GM12891 (cell line): ENCODE results near the gene ETS1.

ENCODE experiments used
- DNase-seq: peaks from one replicate; pipeline ENCODE4 v3.0.0; 2011; ENCODE audit warnings: low spot score; ENCODE audit not compliant: insufficient read length
- FAIRE-seq: peaks from 2 replicates; lab custom pipeline; 2011; peaks lifted over from hg19 to GRCh38; lab: Jason Lieb, UNC
- PAX5 ChIP-seq: IDR thresholded peaks from 2 replicates; pipeline ENCODE4 v1.6.1; 2011; ENCODE audit warnings: low read length, moderate library complexity, mild to moderate bottlenecking; ENCODE audit not compliant: insufficient read depth, severe bottlenecking
- POLR2A ChIP-seq: IDR thresholded peaks from 2 replicates; pipeline ENCODE4 v1.6.1; 2011; ENCODE audit warnings: low read depth, low read length, control low read depth
- POLR2AphosphoS5 ChIP-seq: IDR thresholded peaks from 2 replicates; pipeline ENCODE4 v1.6.1; 2011; ENCODE audit warnings: low read depth, low read length, control low read depth
- POU2F2 ChIP-seq: IDR thresholded peaks from 2 replicates; pipeline ENCODE4 v1.6.1; 2011; ENCODE audit warnings: low read depth, mild to moderate bottlenecking, control low read depth, low read length, moderate library complexity
- SPI1 ChIP-seq: IDR thresholded peaks from 2 replicates; pipeline ENCODE4 v1.6.1; 2011; ENCODE audit warnings: low read depth, low read length, control low read depth
- TAF1 ChIP-seq: IDR thresholded peaks from 2 replicates; pipeline ENCODE4 v1.6.1; 2011; ENCODE audit warnings: low read depth, low read length, control low read depth

The ETS1 gene

GRCh38 chr11:128472128-128473089 is 114.9 kb downstream of the ETS1 start:
- no peak for DNase-seq
- peak; percentile 97 for FAIRE-seq
- 0 out of 2 replicates have a peak, but pooled peaks have one; percentile 43 for TF ChIP-seq TAF1
- TF ChIP-seq POU2F2 = peak; percentile 68; the same call in 1 of the 2 replicates
- peak; percentile 85 for TF ChIP-seq POLR2A
- peak; percentile 86 for TF ChIP-seq POLR2AphosphoS5
- no peak for TF ChIP-seq SPI1

- DNase-seq = no peak
- TF ChIP-seq POLR2A (peak; percentile 71), POLR2AphosphoS5 (no peak; the same call in none of the 2 replicates), PAX5 (no peak), SPI1 (peak; percentile 73), POU2F2 (peak; percentile 87; the same call in 1 of the 2 replicates), TAF1 (peak; percentile 44)
- FAIRE-seq = peak; percentile 99
Observed at GRCh38 chr11:128471138-128471661, 116.2 kb downstream of the ETS1 start.

- DNase-seq (no peak), FAIRE-seq (no peak)
- TF ChIP-seq PAX5 (no peak), POU2F2 (no peak), POLR2AphosphoS5 (no peak), TAF1 (no peak), SPI1 (no peak), POLR2A (no peak; the same call in 1 of the 2 replicates)
Observed at GRCh38 chr11:128470081-128470480, 117.3 kb downstream of the ETS1 start.

GRCh38 chr11:128469220-128469619 is 118.1 kb downstream of the ETS1 start:
- no peak for DNase-seq
- TF ChIP-seq PAX5 (peak; percentile 53), POU2F2 (peak; percentile 56; the same call in 1 of the 2 replicates), POLR2AphosphoS5 (peak; percentile 31; the same call in 1 of the 2 replicates), SPI1 (peak; percentile 48; the same call in 1 of the 2 replicates), POLR2A (no peak), TAF1 (no peak)
- peak; percentile 98 for FAIRE-seq

- TF ChIP-seq POLR2A (no peak), POU2F2 (no peak), POLR2AphosphoS5 (no peak), SPI1 (no peak), TAF1 (no peak), PAX5 (no peak)
- FAIRE-seq (no peak), DNase-seq (no peak)
Observed at GRCh38 chr11:128468111-128468510, 119.2 kb downstream of the ETS1 start.

- no peak for FAIRE-seq
- DNase-seq = no peak
- TF ChIP-seq SPI1 (no peak), POLR2A (no peak), POU2F2 (no peak), POLR2AphosphoS5 (no peak), TAF1 (no peak), PAX5 (no peak)
Observed at GRCh38 chr11:128467610-128468041, 119.7 kb downstream of the ETS1 start.

GRCh38 chr11:128467041-128467440 is 120.3 kb downstream of the ETS1 start:
- TF ChIP-seq POU2F2 (no peak), TAF1 (no peak), PAX5 (no peak), SPI1 (no peak), POLR2AphosphoS5 (no peak), POLR2A (no peak)
- FAIRE-seq (peak; percentile 26), DNase-seq (no peak)

GRCh38 chr11:128465946-128466705 is 121.2 kb downstream of the ETS1 start:
- peak; percentile 33 for FAIRE-seq
- DNase-seq = no peak
- no peak for TF ChIP-seq TAF1
- TF ChIP-seq POLR2AphosphoS5 = no peak
- no peak for TF ChIP-seq POU2F2
- no peak for TF ChIP-seq POLR2A
- TF ChIP-seq SPI1 = no peak
- no peak for TF ChIP-seq PAX5

GRCh38 chr11:128465531-128465930 is 121.8 kb downstream of the ETS1 start:
- no peak for TF ChIP-seq TAF1
- no peak for TF ChIP-seq POLR2A
- no peak for TF ChIP-seq POLR2AphosphoS5
- no peak for TF ChIP-seq POU2F2
- no peak for TF ChIP-seq SPI1
- TF ChIP-seq PAX5 = no peak

More at GRCh38 chr11:128465531-128465930, 121.8 kb downstream of the ETS1 start:
- no peak for FAIRE-seq
- DNase-seq = no peak
